OCI-LY3 (cell line): Measurements from ENCODE around the gene POU3F3.

Experiments
- H2AFZ ChIP-seq: fragments of 200-600, 300-600 bp; shearing (Covaris generic); 2 replicates; pipeline ENCODE4 v1.6.0; 2014; ENCODE audit warnings: antibody characterized with exemption, low read depth, low read length
- H3K27ac ChIP-seq: fragments of 200-600, 300-600 bp; sonication (generic); 2 replicates; pipeline ENCODE4 v1.5.1; 2014; ENCODE audit warnings: mild to moderate bottlenecking, low read length, moderate library complexity, mixed read lengths
- H3K27me3 ChIP-seq: fragments of 200-600, 300-600 bp; sonication (generic); 2 replicates; pipeline ENCODE4 v1.6.1; 2014; ENCODE audit warnings: low read depth, low read length, mixed read lengths
- H3K36me3 ChIP-seq: fragments of 200-600, 300-600 bp; sonication (generic); replicated peaks from 2 replicates; pipeline ENCODE3; 2014; ENCODE audit warnings: low read depth, low read length, mixed read lengths
- H3K4me1 ChIP-seq: fragments of 300-600, 200-600 bp; sonication (generic); 2 replicates; pipeline ENCODE4 v1.6.1; 2014; ENCODE audit warnings: low read length, mixed read lengths
- H3K4me2 ChIP-seq: fragments of 200-600, 300-600 bp; sonication (generic); 2 replicates; pipeline ENCODE4 v1.6.1; 2014; ENCODE audit warnings: low read length, mixed read lengths
- H3K4me3 ChIP-seq: fragments of 300-600, 200-600 bp; sonication (generic); 2 replicates; pipeline ENCODE4 v1.5.1; 2014; ENCODE audit warnings: antibody characterized with exemption, mild to moderate bottlenecking, low read length, moderate library complexity
- H3K79me2 ChIP-seq: fragments of 300-600, 200-600 bp; shearing (Covaris generic); 2 replicates; pipeline ENCODE4 v1.6.1; 2014; ENCODE audit warnings: mild to moderate bottlenecking, low read length, mixed read lengths
- H3K9ac ChIP-seq: fragments of 300-600, 200-600 bp; shearing (Covaris generic); 2 replicates; pipeline ENCODE4 v1.6.0; 2014; ENCODE audit warnings: mild to moderate bottlenecking, low read length, moderate library complexity
- H3K9me3 ChIP-seq: fragments of 200-600, 300-600 bp; shearing (Covaris generic); 2 replicates; pipeline ENCODE4 v1.6.1; 2014; ENCODE audit warnings: low read length, mixed read lengths; ENCODE audit not compliant: insufficient read depth
- H4K20me1 ChIP-seq: fragments of 200-600, 300-600 bp; sonication (generic); 2 replicates; pipeline ENCODE4 v1.6.1; 2016; ENCODE audit warnings: low read length, mixed read lengths; ENCODE audit not compliant: insufficient read depth
- CTCF ChIP-seq: fragments of 200-600, 300-600 bp; sonication (generic); IDR thresholded peaks from 2 replicates; pipeline ENCODE4 v1.5.1; 2014; ENCODE audit warnings: antibody characterized with exemption, low read length, low read depth
- EZH2phosphoT487 ChIP-seq: fragments of 200-600 bp; shearing (Covaris generic); IDR thresholded peaks from 2 replicates; pipeline ENCODE4 v1.6.1; 2018; ENCODE audit warnings: antibody characterized with exemption, mixed run types, low read depth

POU3F3 gene

DNA sequence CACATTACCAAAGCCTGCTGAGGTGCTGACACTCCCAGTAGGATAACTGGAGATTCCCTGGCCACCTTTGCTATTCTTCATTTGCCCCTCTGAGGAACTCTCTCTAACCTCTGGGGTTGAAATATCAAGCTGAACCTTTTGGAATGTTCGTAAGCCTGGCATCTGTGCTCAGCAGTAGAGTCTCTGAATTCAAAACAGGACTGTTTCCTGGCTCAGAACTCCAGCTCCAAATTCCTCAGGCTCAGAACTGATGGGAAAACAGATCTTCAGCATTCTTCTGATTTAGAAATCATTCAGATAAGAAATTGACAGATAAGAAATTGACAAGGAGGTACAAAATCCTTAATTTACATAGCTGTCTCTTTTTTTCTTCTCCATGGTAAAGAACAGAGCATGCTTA is 22.2 kb upstream of the POU3F3 start:
- no peaks in the 10 kb centered on the region for H3K27me3 ChIP-seq
- TF ChIP-seq CTCF (no peak), EZH2phosphoT487 (no peak)

GRCh38 chr2:104834431-104835153 is 19.3 kb upstream of the POU3F3 start:
- Histone ChIP-seq H4K20me1 (no peaks in the 10 kb centered on the region), H2AFZ (no peak overlapping the region), H3K27me3 (no peaks in the 10 kb centered on the region), H3K79me2 (no peaks in the 10 kb centered on the region), H3K9me3 (no peaks in the 10 kb centered on the region), H3K27ac (no peak overlapping the region), H3K4me1 (no peaks in the 10 kb centered on the region), H3K36me3 (no peaks in the 10 kb centered on the region), H3K4me2 (no peak overlapping the region), H3K4me3 (no peak overlapping the region), H3K9ac (no peak overlapping the region)
- no peak for TF ChIP-seq EZH2phosphoT487
- no peak for TF ChIP-seq CTCF

More for the DNA sequence above, 22.2 kb upstream of the POU3F3 start:
- no peak overlapping the region for H3K9ac ChIP-seq
- H2AFZ ChIP-seq, result no peak overlapping the region
- H3K9me3 ChIP-seq, result no peaks in the 10 kb centered on the region
- H3K4me3 ChIP-seq, result no peak overlapping the region
- H3K4me1 ChIP-seq, result no peaks in the 10 kb centered on the region
- no peak overlapping the region for H3K4me2 ChIP-seq
- H3K27ac ChIP-seq, result no peak overlapping the region
- H3K79me2 ChIP-seq, result no peaks in the 10 kb centered on the region
- H3K36me3 ChIP-seq, result no peaks in the 10 kb centered on the region
- H4K20me1 ChIP-seq, result no peaks in the 10 kb centered on the region

- Histone ChIP-seq H4K20me1 (no peaks in the 10 kb centered on the region), H3K4me3 (no peak overlapping the region), H3K9me3 (no peaks in the 10 kb centered on the region), H3K36me3 (no peaks in the 10 kb centered on the region), H2AFZ (no peak overlapping the region), H3K4me1 (no peaks in the 10 kb centered on the region), H3K9ac (no peak overlapping the region), H3K27ac (no peak overlapping the region), H3K79me2 (no peaks in the 10 kb centered on the region), H3K27me3 (no peaks in the 10 kb centered on the region), H3K4me2 (no peak overlapping the region)
- TF ChIP-seq CTCF (no peak), EZH2phosphoT487 (no peak)
Observed at GRCh38 chr2:104836265-104836664, 17.6 kb upstream of the POU3F3 start.

DNA sequence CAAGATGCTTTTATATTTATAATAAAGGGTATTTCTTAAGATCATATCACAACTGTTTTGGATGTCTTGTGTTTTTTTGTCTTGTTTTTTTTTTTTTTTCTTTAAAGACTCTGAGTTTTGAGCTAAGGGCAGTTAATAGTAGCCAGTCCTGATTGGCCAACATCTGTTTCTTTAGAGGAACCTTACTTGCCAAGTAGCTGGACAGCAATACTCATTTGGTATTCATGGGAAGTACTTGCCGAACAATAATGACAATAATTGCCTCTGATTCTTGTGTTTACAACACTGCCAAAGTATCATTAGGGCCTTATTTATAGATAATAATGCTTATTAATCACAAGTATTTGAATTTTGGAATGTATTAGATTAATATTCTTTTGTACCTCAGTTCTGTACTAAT is 17.1 kb upstream of the POU3F3 start:
- Histone ChIP-seq H3K36me3 (no peaks in the 10 kb centered on the region), H3K9ac (no peak overlapping the region), H2AFZ (no peak overlapping the region), H3K4me1 (no peaks in the 10 kb centered on the region), H3K79me2 (no peaks in the 10 kb centered on the region), H3K4me3 (no peak overlapping the region), H3K27ac (no peak overlapping the region), H3K9me3 (no peaks in the 10 kb centered on the region), H3K27me3 (no peaks in the 10 kb centered on the region), H4K20me1 (no peaks in the 10 kb centered on the region), H3K4me2 (no peak overlapping the region)
- TF ChIP-seq EZH2phosphoT487, result no peak
- TF ChIP-seq CTCF, result no peak
